Activated CD8-positive, alpha-beta memory T cell treated with anti-CD3 and anti-CD28 coated beads for 36 hours (primary cell): ENCODE measurements around the gene TTC33. TPM values are rescaled to one million over a fixed set of nuclear protein-coding genes. Genes with fewer than 3 reads are reported as not detected.

Source experiments
- CTCF ChIA-PET: fragments of 350-600 bp; sonication (Branson Sonifier 250); formaldehyde crosslinking; loops from one replicate; lab custom pipeline; 2021; ENCODE audit warnings: antibody characterized with exemption; lab: Charles Lee
- POLR2A ChIA-PET: fragments of 350-600 bp; sonication (Branson Sonifier 250); formaldehyde crosslinking; loops from one replicate; lab custom pipeline; 2021; ENCODE audit warnings: antibody characterized with exemption; lab: Charles Lee
- total RNA-seq, 2 experiments: library from RNA; stranded (reverse); gene quantifications; one replicate each; pipeline ENCODE4 v1.2.3, GENCODE V29; 2021

The TTC33 gene
- total RNA-seq, 2 experiments from 2014 or later: 22.2 to 23.9 TPM

GRCh38 chr5:40688996-40689395 is 66.8 kb downstream of the TTC33 start:
- ChIA-PET POLR2A (no interaction called here), CTCF (interaction anchor here (0.9 kb wide), 1 partner anchor 252 kb away, joined by 4 read pairs; no protein-coding TSS in a partner anchor)

GRCh38 chr5:40688127-40688761 is 67.5 kb downstream of the TTC33 start:
- ChIA-PET CTCF (interaction anchor here (0.9 kb wide), 1 partner anchor 252 kb away, joined by 4 read pairs; no protein-coding TSS in a partner anchor), POLR2A (no interaction called here)

GRCh38 chr5:40687321-40687720 is 68.4 kb downstream of the TTC33 start:
- POLR2A ChIA-PET: no interaction called here
- CTCF ChIA-PET: no interaction called here

- POLR2A ChIA-PET: interaction anchor here (0.7 kb wide), 1 partner anchor 279 kb away, joined by 3 read pairs; no protein-coding TSS in a partner anchor
- CTCF ChIA-PET: interaction anchor here (0.8 to 1.2 kb wide), 2 partner anchors 11 to 50 kb away, joined by 4 to 8 read pairs; no protein-coding TSS in a partner anchor
These were observed 69.7 kb downstream of the TTC33 start for GRCh38 chr5:40685976-40686486.

GRCh38 chr5:40685193-40685592 is 70.6 kb downstream of the TTC33 start:
- ChIA-PET CTCF (interaction anchor here (1.2 kb wide), 1 partner anchor 10 kb away, joined by 8 read pairs; no protein-coding TSS in a partner anchor), POLR2A (interaction anchor here (0.7 to 0.8 kb wide), 2 partner anchors 407 to 1517 kb away, joined by 3 to 4 read pairs; no protein-coding TSS in a partner anchor)

- POLR2A ChIA-PET: interaction anchor here (0.8 kb wide), 1 partner anchor 299 kb away, joined by 3 read pairs; no protein-coding TSS in a partner anchor
- CTCF ChIA-PET: no interaction called here
These were observed 72.5 kb downstream of the TTC33 start for GRCh38 chr5:40683305-40683704.

- CTCF ChIA-PET: interaction anchor here (0.6 kb wide), 1 partner anchor 432 kb away, joined by 3 read pairs; no protein-coding TSS in a partner anchor
- POLR2A ChIA-PET: interaction anchor here (0.6 to 0.8 kb wide), 2 partner anchors 29 to 310 kb away, joined by 3 read pairs; no protein-coding TSS in a partner anchor
These were observed 73.4 kb downstream of the TTC33 start for GRCh38 chr5:40682154-40683017.

GRCh38 chr5:40681363-40682153 is 74.2 kb downstream of the TTC33 start:
- CTCF ChIA-PET: interaction anchor here (0.9 kb wide), 1 partner anchor 28 kb away, joined by 3 read pairs; no protein-coding TSS in a partner anchor
- POLR2A ChIA-PET: interaction anchor here (0.6 to 0.8 kb wide), 4 partner anchors 28 to 310 kb away, joined by 3 read pairs; no protein-coding TSS in a partner anchor

GRCh38 chr5:40680741-40681362 is 74.9 kb downstream of the TTC33 start:
- ChIA-PET CTCF (interaction anchor here (0.9 to 1.4 kb wide), 2 partner anchors 28 to 243 kb away, joined by 3 to 4 read pairs; no protein-coding TSS in a partner anchor), POLR2A (interaction anchor here (0.6 to 1.2 kb wide), 3 partner anchors 152 to 275 kb away, joined by 3 to 4 read pairs (median 3); no protein-coding TSS in a partner anchor)

- CTCF ChIA-PET: interaction anchor here (0.8 to 1.4 kb wide), 2 partner anchors 171 to 242 kb away, joined by 3 to 4 read pairs; no protein-coding TSS in a partner anchor
- POLR2A ChIA-PET: interaction anchor here (0.6 to 1.9 kb wide), 5 partner anchors 52 to 303 kb away, joined by 3 to 6 read pairs (median 3); no protein-coding TSS in a partner anchor
These were observed 75.7 kb downstream of the TTC33 start, which contains the start of gene PTGER4 for GRCh38 chr5:40679913-40680681. PTGER4 (plus strand) TSS chr5:40679915; CDS start chr5:40680994, 1,079 bp downstream.

- POLR2A ChIA-PET: interaction anchor here (0.6 to 1.9 kb wide), 8 partner anchors 11 to 302 kb away, joined by 3 to 7 read pairs (median 4); no protein-coding TSS in a partner anchor
- CTCF ChIA-PET: interaction anchor here (0.8 to 1.4 kb wide), 2 partner anchors 170 to 242 kb away, joined by 3 to 4 read pairs; no protein-coding TSS in a partner anchor
These were observed 76.4 kb downstream of the TTC33 start for GRCh38 chr5:40679148-40679912.

- POLR2A ChIA-PET: interaction anchor here (0.7 to 1.9 kb wide), 4 partner anchors 12 to 188 kb away, joined by 3 to 7 read pairs (median 6); no protein-coding TSS in a partner anchor
These were observed 77.2 kb downstream of the TTC33 start for GRCh38 chr5:40678460-40679147.

GRCh38 chr5:40678026-40678425 is 77.7 kb downstream of the TTC33 start:
- POLR2A ChIA-PET: no interaction called here

More at GRCh38 chr5:40678460-40679147, 77.2 kb downstream of the TTC33 start:
- CTCF ChIA-PET: no interaction called here

GRCh38 chr5:40677456-40677855 is 78.3 kb downstream of the TTC33 start:
- CTCF ChIA-PET: interaction anchor here (1.1 kb wide), 1 partner anchor 197 kb away, joined by 3 read pairs; no protein-coding TSS in a partner anchor
- POLR2A ChIA-PET: no interaction called here

More at GRCh38 chr5:40678026-40678425, 77.7 kb downstream of the TTC33 start:
- CTCF ChIA-PET: no interaction called here
